HG02798 (cell line): ENCODE data around the gene LCA5.
"Not testable (repeated sequence)": the region's sequence is repeated elsewhere in the genome, so short reads cannot be mapped to it uniquely, and the experiment has no call there.

Source experiments
- ATAC-seq: cut with Tn5 transposase; IDR thresholded peaks from one replicate; pipeline ENCODE4 v1.9.1; 2021; ENCODE audit warnings: mild to moderate bottlenecking; ENCODE audit not compliant: unreplicated experiment, poor library complexity

The LCA5 gene

DNA sequence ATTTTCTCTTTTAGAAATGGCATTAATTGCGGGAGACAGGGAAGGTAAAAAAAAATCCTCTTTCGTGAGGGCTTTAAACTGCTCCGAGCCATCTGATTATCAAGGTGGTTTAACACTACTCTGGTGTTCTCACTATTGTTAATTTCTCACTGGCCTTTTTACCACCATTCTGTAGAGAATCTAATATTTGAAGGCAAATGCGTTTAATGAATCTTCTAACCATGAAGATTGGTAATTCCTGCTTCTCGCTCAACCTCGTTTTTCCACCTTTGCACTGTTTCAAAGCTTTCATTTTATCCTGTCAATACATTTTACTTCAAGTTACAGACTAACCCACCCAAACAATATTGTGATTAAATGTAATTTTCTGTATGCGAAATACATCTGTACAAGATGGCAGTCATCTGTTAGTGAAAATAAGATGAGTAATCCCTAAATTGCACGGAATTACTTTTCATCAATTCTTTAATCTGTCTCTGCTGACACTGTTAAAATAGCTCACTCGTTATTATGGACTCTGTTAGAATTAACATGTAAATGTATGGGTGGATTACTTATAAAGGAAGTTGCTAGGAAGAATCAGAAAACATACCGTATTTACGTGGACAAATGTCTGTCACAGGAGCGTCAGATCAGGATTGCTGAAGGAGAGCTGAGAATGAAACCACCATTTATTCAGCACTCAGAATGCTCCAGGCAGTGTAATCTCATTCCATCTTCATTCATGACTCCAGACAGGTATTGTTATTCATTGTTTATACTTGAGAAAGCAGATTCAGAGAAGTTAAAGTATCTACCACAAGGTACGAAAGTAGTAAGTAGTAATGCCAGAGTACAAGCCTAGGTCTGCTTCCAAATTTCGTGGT is 1.1 kb upstream of the LCA5 start:
- ATAC-seq: no peak

DNA sequence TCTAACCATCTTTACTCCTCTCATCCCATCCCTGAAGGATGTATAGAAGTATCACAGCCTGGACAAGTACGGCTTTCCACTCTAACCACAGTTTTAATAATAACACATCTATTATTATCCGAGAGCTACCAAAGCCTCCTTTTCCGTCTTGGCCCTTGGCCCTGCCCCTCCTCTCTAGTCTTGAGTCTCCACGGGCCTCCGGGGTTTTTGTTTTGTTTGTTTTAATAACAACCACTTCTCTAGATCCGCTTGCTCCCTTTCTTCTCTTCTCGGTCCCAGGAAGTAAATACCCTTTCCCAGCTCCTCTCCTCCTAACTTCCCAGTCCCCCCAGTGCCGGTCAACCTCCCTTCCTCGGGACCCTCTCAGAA is 661 bp downstream of the LCA5 start:
- no peak for ATAC-seq

DNA sequence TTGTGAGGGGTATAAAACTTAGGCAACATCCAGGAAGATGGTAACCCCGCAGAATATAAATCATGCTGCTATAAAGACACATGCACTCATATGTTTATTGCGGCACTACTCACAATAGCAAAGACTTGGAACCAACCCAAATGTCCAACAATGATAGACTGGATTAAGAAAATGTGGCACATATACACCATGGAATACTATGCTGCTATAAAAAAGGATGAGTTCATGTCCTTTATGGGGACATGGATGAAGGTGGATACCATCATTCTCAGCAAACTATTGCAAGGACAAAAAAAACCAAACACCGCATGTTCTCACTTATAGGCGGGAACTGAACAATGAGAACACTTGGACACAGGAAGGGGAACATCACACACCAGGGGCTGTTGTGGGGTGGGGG is 7.7 kb downstream of the LCA5 start:
- ATAC-seq: not testable (repeated sequence)

DNA sequence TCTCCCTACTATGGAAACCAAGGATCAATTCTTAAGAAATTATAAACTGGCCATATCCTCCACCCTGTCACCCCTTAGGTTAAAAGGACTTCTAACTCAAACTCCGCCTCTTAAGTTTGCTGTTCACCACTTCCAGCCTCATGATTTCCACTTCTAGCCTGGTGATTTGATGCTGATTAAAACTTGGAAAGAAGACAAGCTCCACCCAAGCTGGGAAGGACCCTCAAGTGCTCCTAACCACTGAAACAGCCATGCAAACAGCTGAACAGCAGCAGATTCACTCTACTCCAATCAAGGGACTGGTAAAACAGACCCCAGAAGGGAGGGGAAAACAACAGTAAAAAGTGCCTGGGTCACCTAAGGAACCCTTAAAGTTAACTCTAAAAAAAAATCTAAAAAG is 10.3 kb downstream of the LCA5 start:
- no peak for ATAC-seq

DNA sequence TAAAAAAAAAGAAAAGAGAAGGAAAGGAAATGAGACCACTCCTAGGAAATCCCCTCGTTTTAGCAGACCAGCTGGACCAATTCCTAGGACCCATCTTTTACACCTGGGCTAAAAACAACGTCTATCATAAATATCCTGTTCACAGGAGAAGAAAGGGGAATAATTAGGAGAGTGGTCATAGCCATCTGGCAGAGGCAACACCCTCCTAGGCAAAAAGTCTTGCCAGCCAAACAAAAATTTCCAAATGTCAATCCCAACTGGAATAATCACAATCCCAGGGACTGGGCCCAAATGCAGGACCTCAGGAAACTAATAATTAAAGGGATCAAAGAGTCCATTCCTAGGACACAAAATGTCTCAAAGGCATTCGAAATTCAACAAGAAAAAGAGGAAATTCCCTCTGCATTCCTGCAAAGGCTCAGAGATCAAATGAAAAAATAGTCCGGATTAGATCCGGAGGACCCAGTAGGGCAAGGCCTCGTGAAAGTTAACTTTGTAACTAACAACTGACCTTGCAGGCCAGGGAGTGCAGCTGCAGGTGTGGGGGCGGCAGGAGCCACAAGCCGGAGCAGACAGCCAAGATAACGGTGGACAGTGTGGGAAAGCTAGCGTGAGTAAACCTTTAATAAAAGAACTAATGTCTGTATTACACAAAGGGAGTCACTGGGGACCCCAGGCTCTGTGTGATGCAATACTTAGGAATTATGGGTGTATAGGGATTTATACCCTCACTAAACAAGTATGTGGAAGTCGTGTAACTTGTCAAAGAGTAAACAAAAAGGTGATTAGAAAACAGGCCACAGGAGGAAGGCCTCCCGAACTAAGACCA is 11.7 kb downstream of the LCA5 start:
- no peak for ATAC-seq

DNA sequence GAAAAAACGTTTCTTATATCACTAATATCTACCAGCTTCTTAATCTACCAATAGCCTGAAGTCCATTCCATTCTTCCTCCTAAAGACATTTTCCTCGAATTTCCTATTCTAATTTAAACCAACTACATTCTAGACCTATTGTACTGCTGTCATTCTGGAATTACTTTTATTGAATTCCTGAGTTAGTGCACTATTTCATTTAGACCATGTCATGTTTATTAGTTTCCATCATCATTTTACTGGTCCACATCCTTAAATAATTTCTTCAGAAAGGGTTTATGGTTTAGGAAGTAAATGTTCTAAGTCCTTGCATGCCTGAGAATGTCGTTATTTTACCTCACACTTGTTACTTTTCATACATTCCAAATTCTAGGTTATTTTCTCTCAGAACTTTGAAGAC is 13.2 kb downstream of the LCA5 start:
- ATAC-seq: no peak

DNA sequence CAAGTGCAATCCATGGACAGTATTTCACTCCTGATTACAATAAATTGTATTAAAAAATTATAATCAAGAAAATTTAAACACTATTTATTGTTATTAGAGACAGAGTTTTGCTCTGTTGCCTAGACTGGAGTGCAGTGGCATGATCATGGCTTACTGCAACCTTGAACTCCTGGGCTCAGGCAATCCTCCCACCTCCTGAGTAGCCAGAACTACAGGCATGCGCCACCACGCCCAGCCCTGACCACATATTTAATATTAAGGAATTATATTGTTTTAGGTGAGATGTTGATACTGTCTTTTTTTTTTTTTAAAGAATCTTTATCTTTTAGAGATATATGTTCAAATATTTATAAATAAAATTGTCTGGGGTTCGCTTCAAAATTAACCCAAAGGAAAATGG is 14.6 kb downstream of the LCA5 start:
- ATAC-seq: no peak

DNA sequence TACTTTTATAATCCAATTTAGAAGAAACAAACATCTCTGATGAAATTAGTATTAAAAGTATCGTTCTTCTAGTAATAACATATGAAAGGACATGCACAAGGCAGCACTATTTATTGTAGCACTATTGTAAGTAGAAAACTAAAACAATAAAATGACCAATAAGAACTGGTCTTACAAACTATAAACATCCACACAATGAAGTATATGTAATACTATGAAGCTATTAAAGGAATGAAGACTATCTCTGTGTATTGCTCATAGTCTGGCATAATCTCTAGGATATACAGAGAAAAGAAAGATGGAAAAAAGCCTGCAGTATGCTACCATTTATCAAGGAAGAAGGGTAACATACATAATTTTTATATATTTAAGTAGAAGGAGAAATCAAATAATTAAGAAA is 16.7 kb downstream of the LCA5 start:
- no peak for ATAC-seq

DNA sequence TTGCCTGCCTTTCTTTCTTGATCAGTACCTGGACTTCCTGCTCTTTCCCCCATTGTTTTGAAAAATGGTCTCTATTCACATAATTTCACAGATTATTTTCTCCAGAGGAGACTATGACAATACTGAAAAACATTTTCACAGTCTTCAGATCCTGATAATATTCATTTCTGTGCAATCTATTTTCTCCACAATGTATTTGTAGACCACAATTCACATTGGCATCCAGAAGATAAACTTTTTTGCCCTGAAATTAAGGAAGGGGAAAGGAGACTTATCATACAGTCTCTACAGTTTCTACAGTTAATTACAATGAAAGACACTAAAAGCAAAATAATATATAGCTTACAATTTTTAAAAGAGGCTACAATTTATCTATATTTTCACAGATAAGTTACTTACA is 18.4 kb downstream of the LCA5 start:
- ATAC-seq: no peak

DNA sequence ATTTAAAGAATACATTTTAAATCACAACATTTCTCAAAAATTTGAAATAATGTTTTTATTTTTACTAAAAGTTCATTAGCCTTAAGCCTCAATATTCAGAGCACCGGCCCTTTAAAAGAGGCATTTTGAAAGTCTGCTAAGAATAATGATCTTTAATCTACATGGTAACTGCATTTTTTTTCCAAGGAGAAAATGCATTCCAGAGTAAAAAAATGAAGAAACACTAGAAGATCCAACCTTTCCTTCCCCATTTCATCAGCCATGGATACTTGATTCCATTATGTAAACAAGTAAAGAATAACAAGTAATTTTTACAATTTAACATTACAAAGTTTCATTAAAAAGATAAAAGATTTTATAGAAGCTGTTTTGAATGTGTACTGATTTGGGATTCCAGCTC is 21.8 kb downstream of the LCA5 start:
- ATAC-seq: no peak

DNA sequence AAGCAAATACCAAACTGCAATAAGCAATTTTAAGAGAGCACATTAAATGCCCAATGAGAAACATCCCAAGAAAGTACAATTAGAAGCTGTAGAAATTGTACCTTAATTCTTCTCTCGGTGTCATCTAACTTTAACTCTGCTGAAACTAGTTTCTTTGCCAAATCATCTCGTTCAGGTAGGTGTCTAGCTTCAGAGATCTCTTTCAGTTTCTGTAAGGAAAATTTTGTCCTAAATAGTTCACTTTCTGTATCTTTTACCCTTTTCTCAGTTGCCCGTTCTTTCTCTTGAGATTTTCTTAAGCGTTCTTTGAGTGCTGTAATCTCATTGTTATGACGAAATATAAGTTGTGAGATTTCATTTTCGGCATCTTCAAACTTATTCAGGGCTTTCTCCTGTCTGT is 24.1 kb downstream of the LCA5 start:
- no peak for ATAC-seq

DNA sequence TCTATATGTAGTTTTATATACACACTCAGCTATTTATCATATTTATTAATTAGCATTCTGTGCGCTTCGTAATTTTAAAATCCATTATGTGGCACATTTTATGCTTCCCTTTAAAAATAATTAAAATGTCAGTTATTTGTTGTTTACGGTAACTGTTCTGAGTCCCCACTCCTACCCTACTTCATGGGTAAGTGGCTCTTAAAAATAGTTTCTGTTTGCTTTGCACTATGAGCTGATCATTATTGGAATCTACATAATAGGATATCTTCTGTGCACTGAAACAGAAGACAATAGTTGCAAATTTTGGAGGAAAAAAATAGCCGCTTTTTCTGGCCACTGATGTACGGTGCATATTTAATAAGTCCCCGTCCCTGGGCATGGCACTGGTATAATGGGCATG is 25.2 kb downstream of the LCA5 start:
- no peak for ATAC-seq

DNA sequence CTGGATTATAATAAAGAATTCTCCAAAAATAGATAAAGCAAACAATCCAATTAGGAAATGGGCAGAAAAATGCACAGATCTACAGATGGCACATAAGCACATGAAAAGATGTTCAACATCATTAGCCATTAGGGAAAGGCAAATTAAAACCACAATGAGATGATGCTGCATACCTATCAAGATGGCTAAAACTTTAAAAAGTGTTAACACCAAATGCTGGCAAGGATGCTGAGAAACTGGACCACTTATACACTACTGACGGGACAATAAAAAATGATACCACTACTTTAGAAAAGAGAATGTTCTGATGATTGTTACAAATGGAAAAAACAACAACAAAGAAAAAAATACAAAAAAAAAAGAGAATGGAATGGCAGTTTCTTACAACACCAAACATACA is 26.5 kb downstream of the LCA5 start:
- ATAC-seq: no peak

DNA sequence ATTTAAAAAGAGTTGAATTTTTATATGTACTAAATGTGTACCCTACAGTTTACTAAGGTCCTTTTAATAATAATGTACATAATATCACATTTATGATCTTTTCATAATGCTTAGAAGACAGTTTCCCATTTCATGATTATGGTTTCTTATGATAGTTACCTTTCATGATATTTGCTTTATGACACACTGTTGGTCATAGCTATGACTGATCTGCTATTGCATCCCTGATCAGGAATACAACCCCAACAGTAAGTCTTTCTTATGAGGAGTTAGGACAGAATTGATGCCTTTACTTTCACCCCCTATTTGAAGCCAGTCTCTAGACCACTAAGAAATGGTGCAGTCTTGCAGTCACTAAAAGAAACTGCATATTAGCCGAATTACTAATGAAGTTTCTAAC is 31.0 kb downstream of the LCA5 start:
- ATAC-seq: no peak

DNA sequence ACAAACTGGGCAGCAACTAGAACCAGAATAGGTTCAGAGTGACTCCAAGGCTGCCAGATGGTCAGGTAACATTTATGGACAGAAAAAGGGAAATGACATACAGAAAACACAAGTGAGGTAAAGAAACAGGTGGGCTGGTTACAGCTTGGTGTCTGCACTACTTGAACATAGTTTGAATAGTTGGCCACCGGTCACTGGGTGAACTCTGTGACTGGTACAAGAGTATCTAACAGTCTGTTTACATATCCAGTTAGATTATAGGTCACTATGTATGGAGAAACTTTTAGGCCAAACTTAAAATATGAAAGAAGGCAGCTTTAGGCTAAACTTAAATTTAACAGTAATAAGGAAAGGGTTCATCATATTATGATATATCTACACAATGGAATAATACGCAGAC is 32.9 kb downstream of the LCA5 start:
- ATAC-seq: no peak

DNA sequence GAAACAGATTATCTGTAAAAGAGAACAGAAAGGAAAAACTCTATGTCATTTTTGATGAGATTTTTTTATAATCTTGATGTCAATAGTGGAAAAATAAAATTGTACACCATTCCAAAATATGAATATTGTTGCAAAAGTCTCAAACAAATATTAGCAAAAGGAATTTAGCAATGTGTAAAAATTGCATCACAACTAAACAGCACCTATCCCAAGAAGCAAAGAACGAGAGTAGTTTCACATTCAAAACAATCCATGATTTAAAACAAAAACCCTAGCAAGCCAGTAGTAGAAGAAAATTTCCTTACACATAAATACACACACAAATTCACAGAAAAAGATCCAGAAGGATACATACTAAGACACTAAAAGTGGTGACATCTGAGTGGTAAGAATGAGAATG is 38.4 kb downstream of the LCA5 start:
- no peak for ATAC-seq

DNA sequence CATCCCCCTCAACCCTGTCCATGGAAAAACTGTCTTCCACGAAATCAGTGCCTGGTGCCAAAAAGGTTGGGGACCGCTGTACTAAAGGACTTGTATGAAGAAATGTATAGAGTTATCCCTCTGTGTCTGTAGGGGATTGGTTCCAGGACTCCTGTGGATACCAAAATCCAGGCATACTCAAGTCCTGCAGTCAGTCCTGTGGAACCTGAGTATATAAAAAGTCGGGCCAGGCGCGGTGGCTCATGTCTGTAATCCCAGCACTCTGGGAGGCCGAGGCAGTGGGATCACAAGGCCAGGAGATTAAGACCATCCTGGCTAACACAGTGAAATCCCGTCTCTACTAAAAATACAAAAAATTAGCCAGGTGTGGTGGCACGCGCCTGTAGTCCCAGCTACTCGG is 42.0 kb downstream of the LCA5 start:
- no peak for ATAC-seq

DNA sequence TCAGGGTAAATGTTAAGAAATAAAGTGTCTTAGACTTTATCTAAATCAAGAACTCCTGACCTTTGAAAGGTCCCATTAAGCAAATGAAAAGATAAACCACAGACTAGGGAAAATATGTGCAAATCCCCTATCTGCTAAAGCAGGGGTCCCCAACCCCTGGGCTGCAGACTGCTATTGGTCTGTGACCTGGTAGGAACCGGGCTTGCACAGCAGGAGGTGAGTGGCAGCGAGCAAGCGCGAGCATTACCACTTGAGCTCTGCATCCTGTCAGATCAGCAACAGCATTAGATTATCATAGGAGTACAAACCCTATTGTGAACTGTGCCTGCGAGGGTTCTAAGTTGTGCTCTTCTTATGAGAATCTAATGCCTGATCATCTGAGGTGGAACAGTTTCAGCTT is 42.4 kb downstream of the LCA5 start:
- ATAC-seq: no peak

DNA sequence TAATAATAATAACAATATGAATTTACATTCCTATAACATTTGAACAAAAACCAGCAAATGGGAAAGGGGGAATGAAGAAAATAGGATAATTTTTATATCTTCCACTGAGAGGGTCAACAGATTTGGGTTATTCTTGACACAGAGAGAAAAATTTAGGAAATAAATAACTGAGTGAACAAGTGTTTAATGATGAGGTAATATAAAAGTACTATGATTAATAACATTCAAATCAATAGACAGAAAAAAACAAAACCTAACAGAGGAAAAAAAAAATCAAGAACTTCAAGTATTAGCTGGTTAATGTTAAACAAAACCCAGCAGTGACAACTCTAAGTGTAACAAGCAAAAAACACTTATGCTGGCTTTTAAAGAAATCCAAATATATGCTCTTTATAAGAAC is 66.5 kb downstream of the LCA5 start:
- ATAC-seq: no peak

DNA sequence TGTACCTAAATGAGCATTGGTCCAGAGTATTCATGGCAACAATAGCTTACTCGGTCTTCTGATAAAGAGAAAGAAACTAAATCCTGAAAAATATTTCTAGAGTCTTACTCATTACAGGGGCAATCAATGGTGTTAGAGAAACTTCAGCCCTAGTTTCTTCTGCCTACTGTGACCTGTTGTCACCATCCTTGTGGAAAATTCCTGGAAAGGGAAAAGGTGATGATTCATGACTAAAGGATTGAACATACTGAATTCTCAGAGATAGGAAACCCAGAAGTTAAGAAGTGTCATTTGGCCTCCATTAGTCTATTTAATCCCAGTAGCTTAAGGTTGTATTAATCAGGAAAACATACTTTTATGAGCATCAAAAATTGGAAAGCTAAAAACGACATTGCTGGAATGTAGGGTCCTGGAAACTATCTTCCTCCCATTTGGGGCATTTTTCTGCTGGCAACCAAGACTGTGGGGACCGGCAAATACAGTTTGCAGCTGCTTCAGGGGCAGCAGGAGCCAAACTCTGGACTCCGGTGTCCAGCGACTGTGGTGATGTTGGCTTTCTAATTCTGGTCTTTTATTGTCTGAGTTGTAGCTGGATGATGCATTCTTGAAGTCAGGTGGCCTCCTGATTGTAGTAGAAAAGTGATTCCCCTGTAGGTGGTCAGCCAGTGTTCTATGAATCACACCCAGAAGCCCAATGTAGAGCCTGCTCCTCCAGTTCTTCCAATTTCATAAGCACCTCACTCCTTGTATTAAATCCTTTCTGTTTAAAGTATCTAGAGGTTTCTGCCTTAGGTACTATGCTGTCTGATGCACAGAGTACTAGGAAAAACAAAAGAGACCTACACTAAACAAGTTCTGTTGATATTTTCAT is 67.6 kb downstream of the LCA5 start:
- no peak for ATAC-seq

DNA sequence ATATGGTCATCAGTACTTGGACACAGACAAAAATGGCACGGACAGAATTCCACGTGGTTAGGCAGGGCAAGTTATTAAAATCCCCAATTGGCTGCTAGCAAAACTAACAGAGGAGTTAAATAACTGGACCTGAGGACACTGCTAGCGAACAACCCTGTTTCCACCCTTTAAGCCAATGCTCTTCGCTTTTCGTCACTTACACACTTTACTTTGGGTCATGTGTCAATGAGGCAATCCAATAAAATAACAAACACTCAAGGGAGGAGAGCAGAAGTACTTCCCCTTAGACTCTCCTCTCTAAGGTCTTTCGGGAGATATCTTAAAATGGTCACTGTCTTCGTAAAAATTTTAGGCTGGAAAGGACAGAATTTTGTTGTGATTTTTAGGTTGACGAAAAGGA is 68.6 kb downstream of the LCA5 start:
- no peak for ATAC-seq
